ENCODE data around the gene CLPTM1L.

- TF ChIP-seq POLR2AphosphoS5 (IDR thresholded peaks at IDR 0.05; ENCODE audit: low read depth, low read length) (no peak), POLR2A (IDR thresholded peaks at IDR 0.05; ENCODE audit: low read depth, low read length) (no peak)
Measured at GRCh38 chr5:1358726-1359025, 13.8 kb upstream of the CLPTM1L start.
